HG02981 (cell line): ENCODE measurements around the gene AKR1C2.
"Not testable (repeated sequence)": the region's sequence is repeated elsewhere in the genome, so short reads cannot be mapped to it uniquely, and the experiment has no call there.

Experiments
- ATAC-seq: cut with Tn5 transposase; IDR thresholded peaks from one replicate; pipeline ENCODE4 v1.9.1; 2021; ENCODE audit warnings: mild to moderate bottlenecking, moderate library complexity; ENCODE audit not compliant: unreplicated experiment

AKR1C2 gene

GRCh38 chr10:5025461-5025881 is 21.8 kb upstream of the AKR1C2 start:
- not testable (repeated sequence) for ATAC-seq

GRCh38 chr10:5023177-5023805 is 19.6 kb upstream of the AKR1C2 start:
- no peak for ATAC-seq

- not testable (repeated sequence) for ATAC-seq
Observed at GRCh38 chr10:5021624-5022290, 18.1 kb upstream of the AKR1C2 start.

DNA sequence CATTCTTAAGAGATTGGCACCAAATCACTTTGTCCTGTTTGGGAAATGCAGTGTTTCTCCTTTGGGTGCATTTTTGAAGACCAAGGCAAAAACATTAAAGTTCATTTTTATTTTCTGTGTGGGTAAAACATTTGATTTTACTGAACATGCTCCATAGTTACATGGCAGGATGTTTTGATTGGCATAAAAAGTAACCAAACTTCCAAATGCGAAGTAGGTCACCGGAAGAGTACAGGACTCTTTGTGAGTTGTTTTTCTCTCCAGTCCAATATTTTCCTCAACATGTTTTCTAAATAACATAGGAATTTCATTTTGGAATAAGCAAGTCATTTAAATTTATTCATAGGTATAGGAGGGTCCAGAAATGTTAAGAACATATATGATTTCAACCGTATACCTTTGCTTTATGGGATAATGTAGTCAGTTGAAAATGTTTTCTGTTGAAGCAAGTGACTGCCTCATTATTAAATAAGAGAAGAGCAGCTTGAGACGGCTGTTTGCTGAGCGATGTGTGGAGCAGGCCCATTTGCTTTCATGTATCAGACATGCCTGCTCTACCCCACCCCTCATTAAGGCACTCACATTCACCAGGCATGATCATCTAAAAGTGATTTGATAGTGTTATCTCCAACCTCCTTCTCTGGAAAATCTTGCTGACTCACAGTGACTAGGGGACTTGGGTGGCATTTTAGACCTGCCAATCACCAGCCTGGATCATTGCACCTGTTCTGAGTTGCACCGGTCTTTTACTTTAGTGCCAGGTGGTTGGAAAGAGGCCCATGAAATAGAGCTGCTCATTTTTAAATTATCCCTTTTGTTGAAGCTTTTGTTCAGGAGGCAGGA is 16.3 kb upstream of the AKR1C2 start:
- ATAC-seq = not testable (repeated sequence)

DNA sequence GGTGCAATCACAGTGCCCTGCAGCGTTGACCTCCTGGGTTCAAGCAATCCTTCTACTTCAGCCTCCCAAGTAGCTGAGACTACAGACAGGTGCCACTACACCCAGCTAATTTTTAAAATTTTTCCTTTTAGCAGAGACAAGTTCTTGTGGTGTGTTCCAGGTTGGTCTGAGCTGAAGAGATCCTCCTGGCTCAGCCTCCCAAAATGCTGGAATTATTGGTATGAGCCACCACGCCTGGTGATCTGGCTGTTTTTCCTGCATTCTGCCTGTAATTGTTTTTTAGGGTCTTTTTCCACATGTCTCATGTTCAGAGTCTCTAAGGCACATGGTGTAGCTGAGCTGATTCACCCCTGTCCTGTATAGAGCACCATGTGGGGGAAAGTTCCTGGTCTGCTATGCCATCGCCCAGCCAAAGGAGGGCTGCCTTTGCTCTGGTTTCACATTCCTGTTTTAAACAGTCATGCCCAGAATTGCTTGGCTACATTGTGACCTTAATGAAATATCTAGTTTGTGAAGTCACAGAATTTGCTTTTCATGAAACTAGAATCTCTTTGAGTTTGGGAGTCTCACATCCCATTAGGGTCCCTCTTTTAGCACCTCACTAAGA is 15.1 kb upstream of the AKR1C2 start:
- ATAC-seq = not testable (repeated sequence)

GRCh38 chr10:5018134-5018533 is 14.5 kb upstream of the AKR1C2 start:
- no peak for ATAC-seq

DNA sequence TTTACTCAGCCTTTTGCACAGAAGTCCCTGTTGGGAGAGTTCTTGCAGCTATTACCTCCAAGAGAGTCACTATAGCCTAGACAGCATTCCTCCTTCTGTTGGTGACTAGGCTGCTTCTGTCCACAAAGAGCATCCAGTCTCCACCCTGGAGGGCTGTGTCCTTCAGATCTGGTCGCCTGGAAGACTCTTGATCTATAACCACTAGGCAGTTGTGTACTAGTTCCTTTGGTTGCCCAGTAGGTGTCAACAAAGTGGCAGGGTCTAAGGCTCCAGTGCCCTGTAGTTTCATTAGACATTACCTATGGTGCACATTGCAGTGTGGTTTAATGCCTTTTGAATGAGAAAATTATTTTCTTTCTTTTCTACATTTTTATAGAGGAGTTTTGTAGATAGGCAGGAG is 11.3 kb upstream of the AKR1C2 start:
- ATAC-seq = no peak

- ATAC-seq = not testable (repeated sequence)
Observed at GRCh38 chr10:5014200-5014910, 10.7 kb upstream of the AKR1C2 start.

GRCh38 chr10:5013385-5013784 is 9.7 kb upstream of the AKR1C2 start:
- no peak for ATAC-seq

DNA sequence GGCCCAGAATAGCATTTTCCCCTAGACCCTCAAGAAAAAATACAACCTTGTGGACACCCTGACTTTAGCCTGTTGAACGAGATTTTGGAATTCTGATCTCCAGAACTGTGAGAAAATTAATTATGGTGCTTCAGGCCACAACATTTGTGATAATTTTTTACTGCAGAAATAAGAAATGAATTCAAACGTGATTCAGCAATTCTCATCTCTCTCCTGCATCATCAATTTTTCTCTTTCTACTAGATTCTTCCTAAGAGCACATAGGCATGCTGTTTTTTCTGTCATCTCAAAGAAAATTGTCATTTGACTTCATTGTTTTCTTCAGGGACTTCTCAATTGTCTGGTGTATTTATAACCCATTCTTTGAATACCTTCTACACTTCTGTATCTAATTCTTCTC is 8.9 kb upstream of the AKR1C2 start:
- no peak for ATAC-seq

- not testable (repeated sequence) for ATAC-seq
Observed at GRCh38 chr10:5011392-5011791, 7.7 kb upstream of the AKR1C2 start.

- ATAC-seq = not testable (repeated sequence)
Observed at GRCh38 chr10:5010043-5010442, 6.4 kb upstream of the AKR1C2 start.

DNA sequence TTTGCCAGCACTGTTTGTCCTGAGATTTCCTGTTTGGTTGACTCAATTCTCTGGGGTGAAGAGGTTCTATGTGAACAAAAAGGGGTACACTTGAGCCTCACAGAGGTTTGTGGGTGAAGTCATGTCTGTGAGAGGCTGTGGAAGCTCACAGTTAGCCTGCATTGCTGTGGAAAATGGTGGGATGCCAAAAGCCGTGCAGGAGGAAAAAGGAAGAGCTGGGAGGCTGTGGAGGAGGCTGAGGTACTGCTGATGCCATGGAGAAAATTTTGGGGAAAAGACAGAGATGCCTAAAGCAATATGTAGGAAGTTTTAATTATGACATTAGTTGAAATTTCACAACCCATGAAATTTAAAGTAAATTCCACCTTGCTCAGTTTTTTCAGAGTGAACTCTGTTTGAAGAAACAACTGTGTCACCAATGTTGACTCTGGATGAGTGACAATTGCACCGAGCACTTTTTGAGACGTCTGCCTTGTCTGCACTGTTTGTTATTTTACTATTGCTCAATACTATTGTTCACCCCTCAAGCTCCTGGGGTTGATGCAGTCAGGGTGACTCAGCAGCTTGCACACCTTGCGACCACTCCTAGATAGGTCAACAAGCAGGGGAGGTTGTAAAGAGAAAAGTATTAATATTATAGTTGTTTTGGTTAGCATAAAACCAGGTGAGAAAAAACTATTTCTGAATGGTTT is 5.3 kb upstream of the AKR1C2 start:
- ATAC-seq = not testable (repeated sequence)

DNA sequence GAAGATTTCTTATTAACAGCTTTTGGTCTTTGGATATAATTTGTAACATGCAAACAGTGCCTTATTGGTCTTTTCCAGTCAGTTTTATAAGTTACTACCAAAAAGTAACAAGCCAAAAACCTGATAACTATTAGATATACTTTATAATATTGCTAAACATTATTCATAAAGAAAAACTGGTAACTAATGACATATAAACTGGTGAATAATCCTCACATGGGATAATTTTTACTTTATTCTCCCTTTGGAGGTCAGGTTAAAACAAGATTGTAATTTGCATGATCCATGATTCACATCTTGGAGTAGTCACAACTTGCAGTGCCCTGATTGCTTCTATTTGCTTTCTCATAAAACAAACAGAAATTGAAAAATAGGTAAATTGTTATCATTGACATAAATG is 844 bp upstream of the AKR1C2 start:
- not testable (repeated sequence) for ATAC-seq

- ATAC-seq = not testable (repeated sequence)
Observed at GRCh38 chr10:5004030-5004385, 351 bp upstream of the AKR1C2 start.

GRCh38 chr10:5002013-5002727 is 1.5 kb downstream of the AKR1C2 start:
- no peak for ATAC-seq

DNA sequence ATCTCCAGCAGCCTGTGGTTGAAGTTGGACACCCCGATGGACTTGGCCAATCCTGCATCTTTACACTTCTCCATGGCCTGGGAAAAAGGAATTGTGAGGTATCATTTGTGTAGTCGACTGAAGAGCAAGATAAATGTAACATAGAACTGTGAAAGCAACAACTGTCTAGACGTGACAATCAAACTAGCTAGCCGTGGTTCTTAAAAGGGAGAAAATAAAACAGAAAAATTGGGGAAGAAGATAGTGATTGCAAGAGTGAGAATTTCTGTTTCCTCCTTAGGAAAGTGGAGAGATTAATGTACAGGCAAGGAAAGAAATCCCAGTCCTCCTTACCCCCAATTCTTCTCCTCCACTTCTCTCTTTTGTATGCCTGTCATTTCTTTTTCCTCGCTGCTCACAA is 5.0 kb downstream of the AKR1C2 start:
- ATAC-seq = no peak

GRCh38 chr10:4994260-4994659 is 9.4 kb downstream of the AKR1C2 start:
- ATAC-seq = not testable (repeated sequence)

- ATAC-seq = not testable (repeated sequence)
Observed at GRCh38 chr10:4992564-4992963, 11.1 kb downstream of the AKR1C2 start.
